Neural progenitor cell (in vitro differentiated cells): ENCODE results near the gene KLHL29.

Experiments used
- EZH2phosphoT487 ChIP-seq: fragments of 200-600 bp; sonication (generic); IDR thresholded peaks from 2 replicates; pipeline ENCODE4 v1.6.1; 2017; ENCODE audit warnings: antibody characterized with exemption
- TF ChIP-seq, protein P1 (sequence below): fragments of 200-600 bp; sonication (generic); IDR thresholded peaks from 2 replicates; pipeline ENCODE4 v1.5.1; 2017; ENCODE audit warnings: antibody characterized with exemption, mild to moderate bottlenecking

DNA sequence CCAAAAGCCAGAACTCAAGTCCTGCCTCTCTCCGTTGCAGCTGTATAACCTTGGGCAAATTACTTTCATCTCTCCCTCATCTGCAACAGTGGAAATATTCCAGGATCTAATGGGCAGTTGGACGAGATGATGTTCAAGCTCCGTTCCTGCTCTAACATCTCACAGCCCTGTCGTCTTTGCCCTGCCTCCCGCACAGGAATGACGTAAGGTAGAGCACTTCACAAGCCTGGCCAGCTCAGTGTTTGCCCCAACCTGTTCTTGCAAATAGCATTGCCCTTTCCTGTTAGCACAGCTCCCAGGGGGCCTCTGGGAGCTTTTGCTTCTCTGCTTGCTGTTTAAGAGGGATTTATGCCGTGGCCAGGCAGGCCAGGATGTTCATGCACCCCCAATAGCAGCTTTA is 107.9 kb downstream of the KLHL29 start:
- TF ChIP-seq, protein P1, sequence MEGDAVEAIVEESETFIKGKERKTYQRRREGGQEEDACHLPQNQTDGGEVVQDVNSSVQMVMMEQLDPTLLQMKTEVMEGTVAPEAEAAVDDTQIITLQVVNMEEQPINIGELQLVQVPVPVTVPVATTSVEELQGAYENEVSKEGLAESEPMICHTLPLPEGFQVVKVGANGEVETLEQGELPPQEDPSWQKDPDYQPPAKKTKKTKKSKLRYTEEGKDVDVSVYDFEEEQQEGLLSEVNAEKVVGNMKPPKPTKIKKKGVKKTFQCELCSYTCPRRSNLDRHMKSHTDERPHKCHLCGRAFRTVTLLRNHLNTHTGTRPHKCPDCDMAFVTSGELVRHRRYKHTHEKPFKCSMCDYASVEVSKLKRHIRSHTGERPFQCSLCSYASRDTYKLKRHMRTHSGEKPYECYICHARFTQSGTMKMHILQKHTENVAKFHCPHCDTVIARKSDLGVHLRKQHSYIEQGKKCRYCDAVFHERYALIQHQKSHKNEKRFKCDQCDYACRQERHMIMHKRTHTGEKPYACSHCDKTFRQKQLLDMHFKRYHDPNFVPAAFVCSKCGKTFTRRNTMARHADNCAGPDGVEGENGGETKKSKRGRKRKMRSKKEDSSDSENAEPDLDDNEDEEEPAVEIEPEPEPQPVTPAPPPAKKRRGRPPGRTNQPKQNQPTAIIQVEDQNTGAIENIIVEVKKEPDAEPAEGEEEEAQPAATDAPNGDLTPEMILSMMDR, result no peak
- TF ChIP-seq EZH2phosphoT487, result no peak
